ENCODE results near the gene HNF4A.
A peak's percentile ranks its signal among the peaks of the same experiment; 100 is the strongest.
"Not testable (repeated sequence)": the region's sequence is repeated elsewhere in the genome, so short reads cannot be mapped to it uniquely, and the experiment has no call there.

The HNF4A gene

DNA sequence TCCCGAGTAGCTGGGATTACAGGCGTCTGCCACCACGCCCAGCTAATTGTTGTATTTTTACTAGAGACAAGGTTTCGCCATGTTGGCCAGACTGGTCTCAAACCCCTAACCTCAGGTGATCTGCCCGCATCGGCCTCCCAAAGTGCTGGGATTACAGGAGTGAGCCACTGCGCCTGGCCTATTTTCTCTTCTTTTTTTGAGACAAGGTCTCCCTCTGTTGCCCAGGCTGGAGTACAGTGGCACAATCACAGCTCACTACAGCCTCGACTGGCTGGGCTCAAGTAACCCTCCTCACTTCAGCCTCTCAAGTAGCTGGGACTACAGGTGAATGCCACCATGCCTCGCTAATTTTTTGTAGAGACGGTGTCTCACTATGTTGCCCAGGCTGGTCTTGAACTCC is 9.6 kb upstream of the HNF4A start:
- not testable (repeated sequence) for DNase-seq

DNA sequence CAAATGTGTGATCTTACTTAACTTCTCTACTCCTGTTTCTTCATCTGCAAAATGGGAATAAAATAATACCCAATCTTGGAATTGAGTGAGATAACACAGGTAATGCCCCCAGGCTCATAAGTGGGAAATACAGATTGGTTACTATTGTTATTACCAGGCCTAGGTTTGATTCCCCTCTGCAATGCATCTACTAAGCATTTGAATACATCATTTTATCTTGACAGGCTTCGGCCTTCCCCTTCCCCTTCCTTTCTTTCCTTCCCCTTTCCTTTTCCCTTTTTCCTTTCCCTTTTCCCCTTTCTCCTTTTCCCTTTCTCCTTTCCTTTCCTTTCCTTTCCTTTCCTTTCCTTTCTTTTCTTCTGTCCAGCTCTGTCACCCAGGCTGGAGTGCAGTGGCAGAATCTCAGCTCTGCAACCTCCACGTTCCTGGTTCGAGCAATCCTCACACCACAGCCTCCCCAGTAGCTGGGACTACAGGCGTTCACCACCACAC is 7.3 kb upstream of the HNF4A start:
- DNase-seq = no peak

DNA sequence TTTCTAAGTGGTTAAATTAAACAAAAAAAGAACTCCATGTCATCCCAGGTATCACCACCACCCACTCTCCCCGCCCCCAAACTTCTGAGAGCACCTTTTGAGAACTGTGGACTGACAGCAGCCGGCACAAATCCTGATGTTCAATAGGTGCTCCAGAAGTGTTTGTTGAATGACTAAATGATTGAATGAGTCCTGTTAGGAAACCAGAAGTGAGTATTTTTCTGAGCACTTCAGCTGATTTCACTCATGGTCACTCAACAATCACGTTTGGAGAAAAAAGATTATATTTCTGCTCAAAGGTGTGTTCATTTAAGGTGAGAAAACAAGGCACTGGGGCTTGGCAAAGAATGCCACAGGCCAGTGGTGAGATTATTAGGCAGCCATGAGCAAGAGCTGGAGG is 6.2 kb upstream of the HNF4A start:
- no peak for DNase-seq

DNA sequence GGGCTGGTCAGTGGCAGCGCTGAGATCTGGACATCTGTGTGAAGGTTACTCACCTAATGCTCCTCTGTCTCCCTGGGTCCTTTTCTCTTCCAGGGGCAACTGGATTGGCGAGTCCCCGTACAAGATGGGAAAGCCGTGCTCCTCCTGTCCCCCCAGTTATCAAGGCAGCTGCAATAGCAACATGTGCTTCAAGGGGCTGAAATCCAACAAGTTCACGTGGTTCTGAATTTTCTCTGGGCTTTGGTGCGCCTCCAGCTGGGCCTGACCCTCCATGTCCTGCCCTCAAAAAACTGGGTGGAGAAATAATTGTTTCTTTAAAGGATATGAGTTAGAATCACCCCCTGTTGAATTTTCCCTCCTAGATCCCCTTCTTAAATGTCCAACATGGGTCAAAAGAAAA is 4.9 kb upstream of the HNF4A start:
- no peak for DNase-seq

DNA sequence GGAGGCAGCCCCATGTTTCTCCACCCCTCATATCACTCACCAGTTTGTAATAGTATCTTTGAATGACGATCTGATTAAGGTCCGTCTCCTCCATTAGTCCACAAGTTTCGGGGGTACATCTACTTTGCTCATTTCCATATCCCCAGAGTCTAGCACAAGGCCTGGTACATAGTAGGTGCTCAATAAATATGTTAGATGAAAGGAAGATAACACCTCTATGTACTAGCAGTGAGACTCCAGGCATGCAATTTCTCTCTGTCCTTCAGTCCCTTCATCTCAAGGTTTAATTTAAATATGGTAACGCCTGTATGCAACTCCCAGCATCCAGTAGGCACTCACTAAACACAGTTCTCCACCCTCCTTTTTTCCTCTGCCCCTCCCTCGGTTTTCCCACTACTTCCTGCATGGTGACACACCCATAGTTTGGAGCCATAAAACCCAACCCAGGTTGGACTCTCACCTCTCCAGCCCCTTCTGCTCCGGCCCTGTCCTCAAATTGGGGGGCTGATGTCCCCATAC is 461 bp upstream of the HNF4A start:
- DNase-seq = no peak

DNA sequence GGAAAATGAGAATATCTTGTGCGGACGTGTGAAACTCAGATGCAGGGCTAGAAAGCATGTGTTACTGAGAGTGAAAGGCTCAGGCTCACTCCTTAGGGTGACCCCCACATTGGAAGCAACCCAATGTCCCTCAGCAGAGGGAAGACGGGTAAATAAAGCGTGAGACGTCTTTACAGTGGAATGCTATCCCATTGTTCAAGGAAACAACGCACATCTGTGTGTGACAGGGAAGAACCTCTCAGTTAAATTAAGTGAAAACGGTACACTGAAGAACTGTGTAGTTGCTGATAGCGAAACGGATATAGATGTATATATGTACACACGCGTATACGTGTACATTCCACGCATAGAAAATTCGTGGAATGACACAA is 839 bp downstream of the HNF4A start:
- DNase-seq = no peak

DNA sequence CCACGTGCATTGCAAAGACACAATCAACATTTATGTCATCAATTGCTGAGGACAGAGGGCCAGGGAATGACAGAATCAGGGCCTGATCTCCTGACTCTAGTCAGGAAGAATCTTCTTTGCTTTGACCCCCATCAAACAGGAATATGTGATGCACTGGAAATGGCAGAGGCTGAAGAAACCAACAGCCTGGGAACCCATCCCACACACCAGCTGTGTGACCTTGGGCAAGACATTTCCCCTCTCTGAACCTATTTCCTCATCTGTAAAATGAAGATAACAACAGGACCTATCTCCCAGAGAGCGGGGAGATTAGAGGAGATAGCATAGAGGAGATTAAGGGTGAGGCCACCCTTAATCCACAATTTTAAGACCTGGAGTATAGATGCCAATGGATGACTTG is 1.5 kb downstream of the HNF4A start:
- no peak for DNase-seq

DNA sequence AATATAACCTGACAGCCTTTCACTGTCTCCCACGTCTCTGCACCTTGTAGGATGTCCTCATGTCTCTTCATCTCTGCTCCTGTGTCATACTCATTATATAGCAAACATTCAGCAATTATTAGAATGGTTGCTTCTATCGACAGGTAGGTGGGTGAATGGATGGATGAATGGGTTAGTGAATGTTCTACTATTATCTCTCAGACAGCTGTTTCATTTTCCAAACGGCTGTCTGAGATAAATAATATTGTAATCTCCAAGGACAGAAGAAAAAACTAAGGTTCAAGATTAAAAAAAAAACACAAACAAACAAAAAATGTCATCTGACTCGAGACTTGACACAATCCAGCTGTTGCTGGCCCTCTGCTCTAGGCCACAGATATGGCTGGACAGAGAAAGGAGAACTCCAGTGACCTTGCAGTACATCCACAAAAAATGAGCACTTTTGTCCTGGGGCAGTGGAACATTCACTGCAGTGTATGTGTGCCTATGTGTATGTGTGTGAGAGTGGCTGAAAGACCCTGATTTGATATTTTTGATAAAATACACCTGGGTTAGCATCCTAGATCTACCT is 2.1 kb downstream of the HNF4A start:
- no peak for DNase-seq

DNA sequence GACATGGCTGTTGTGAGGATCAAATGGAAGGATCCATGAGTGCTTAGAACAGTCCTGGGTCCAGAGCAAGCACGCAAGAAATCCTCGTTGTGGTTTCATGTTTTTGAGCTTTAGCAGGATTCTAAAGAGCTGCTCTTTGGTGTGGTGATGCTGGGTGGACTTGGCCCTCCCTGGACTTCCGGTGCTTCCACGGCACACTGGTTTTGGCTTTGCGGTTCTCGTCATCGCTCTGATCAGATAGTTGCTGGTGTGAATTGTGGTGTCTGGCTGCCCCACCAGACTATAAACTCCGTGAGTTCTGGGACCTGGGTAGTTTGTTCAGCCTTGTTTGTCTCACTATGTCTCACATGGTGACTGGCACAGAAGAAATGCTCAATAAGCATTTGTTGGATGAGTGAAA is 3.3 kb downstream of the HNF4A start:
- DNase-seq = no peak

DNA sequence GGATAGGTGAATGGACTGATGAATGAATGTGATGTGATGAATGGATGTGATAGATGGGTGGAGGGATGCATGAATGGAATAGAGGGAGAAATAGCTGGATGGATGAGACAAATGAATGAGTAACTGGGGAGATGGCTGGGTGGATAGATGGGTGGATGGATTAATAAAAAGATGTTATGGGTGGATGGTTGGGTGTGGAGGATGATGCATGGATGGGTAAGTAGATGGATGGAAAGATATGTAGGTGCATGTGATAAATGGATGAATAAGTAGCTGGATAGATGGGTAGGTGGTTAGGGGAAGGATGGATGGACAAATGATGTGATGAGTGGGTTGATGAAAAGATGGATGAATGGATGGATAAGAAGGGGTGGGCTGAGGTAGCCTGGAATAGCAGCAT is 4.7 kb downstream of the HNF4A start:
- DNase-seq = no peak

DNA sequence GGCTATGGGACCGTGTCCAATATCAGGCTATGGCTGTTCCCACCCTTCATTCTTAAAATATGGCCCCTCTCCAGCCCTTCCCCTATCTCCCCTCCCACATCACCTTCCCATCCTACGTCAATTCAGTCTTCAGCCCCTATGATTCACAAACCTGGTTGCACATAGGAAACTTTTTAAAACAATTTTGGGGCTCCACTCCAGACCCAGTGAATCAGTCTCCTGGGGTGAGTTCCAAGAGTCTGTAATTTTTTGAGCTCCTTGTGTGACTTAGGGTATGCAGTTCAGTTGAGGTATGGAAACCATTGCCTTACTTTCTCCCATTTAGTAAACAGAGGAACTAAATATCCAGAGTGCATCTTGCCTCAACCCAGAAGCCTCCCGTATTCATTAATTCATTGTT is 5.5 kb downstream of the HNF4A start:
- no peak for DNase-seq

DNA sequence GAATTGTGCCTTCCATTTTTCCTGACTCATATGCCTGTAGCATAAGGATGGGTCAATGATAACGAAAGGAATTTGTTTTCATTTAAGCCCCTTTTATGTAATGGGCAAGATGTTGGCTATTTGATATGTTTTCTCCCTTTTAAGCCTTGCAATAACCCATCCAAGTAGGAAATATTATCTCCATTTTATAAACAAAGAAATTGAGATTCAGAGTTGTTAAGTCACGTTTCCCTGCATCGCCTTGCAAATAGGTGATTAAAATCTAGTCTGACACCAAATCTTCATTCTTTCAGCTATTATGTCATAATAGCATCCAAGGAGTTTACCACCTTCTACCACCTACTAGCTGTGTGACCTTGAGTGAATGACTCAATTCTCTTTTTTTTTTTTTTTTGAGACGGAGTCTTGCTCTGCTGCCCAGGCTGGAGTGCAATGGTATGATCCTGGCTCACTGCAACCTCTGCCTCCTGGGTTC is 7.0 kb downstream of the HNF4A start:
- no peak for DNase-seq

DNA sequence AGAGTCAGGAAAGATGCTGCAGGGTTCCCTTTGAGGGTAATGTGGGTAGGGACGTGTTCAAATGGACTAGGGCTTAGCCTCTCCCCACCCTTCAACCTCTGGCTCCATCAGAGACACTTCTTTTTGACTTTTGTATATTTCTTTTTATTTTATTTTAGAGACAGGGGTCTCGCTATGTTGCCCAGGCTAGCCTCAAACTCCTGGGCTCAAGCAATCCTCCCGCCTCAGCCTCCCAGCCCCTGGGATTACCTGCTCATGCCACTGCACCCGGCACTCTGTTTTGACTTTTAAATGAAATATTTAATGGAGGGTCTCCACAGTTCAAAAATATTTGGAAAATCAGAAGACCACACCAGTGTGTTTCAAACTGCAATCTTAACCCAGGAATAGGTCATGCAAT is 8.6 kb downstream of the HNF4A start:
- no peak for DNase-seq

DNA sequence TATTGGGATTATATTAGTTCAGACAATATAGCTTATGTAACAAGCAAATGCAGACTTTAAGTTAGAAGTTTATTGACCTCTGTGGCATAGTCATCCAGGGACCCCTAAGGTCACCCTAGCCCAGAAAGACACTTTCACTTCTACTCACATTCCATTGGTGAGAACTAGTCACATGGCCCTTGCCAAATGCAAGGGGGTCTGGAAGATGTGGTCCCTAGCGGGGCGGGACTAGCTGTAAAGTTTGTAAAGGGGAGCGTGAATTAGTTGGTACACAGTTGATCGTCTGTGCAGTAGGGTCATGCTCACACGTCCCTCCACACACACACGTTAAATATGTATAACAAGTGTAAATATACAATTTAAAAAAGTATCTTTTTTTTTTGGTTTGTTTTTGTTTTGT is 9.3 kb downstream of the HNF4A start:
- DNase-seq = no peak

DNA sequence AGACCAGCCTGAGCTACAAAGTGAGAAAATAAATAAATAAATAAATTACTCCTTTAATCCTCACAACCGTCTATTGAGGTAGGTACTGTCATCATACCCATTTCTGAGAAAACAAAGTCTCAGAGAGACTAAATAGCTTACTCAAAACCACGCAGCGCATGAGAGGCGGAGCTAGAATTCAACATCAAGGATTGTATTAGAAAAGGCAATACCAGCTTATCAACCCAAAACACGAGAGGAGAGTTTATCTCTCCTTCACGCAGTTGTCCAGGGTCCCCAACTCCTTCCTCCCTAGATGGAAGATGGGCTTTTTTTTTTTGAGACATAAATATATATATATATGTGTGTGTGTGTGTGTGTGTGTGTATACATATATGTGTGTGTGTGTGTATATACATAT is 12.2 kb downstream of the HNF4A start:
- DNase-seq = no peak

DNA sequence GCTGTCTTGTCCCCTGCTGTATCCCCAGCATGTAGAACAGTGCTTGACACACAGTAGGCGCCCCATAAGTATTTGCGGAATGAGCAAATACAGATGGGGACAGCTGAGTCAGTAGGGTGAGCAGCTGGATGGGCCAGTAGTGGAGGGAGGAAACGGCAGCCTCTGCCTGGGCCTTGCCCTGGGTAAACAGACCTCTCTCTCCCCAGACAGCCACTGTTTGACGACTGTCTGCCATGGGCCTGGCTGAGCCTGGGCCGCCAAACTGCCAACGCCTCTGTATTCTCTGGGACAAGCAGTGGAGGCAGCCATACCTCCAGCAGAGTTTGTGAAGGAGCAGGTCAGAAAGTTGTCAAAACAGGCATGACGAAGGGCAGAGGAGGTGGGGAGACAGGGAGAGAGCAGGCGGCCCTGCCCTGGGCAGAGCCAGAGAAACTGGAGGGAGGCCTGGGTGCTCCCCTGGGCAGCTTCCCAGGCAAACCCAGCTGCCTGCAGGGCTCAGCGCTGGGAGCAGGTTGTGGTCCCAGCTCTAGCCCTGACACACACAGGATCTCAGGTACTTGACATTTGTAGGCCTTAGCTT is 15.2 kb downstream of the HNF4A start:
- no peak for DNase-seq

DNA sequence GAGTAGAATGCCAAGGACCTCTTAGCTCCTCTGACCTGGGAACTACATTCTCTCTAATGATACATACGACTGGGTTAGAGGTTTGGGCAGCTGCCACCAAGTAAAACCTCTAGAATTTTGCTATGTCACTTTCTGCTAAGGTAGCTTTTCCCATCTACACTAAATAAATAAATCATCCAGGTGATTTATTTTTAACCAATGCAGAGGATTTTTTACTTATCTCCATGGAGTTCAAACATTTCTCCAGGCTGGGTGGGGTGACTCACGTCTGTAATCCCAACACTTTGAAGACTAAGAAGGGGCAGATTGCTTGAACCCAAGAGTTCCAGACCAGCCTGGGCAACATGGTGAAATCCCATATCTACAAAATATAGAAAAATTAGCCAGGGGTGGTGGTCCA is 27.1 kb downstream of the HNF4A start:
- DNase-seq = no peak

DNA sequence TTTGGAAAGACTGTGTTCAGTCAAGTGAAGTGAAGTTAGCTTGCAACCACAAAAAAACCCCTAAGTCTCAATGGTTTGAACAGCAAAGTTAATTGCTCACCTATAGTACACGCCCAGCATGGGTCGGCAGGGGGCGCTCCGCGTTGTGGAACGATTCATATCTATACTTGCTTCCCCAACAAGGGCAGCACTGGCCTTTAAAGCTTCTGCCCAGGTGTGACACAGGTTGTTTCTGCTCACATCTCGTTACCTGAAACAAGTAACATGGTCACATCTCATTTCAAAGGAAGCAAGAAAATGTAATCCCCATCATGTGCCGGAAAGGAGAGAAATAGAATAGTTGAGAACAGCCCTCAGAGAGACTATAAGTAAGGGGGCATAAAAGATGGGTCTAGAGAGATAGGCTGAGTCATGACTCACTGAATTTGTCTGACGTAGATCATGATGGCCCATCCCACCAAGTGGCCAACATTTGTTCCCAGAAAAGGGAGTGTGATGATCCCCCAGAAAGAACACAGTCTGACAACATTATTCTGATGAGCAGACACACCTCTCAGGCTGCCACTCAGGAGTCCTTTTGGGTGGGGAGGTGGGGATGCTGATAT is 29.0 kb downstream of the HNF4A start:
- DNase-seq = peak; percentile 88

DNA sequence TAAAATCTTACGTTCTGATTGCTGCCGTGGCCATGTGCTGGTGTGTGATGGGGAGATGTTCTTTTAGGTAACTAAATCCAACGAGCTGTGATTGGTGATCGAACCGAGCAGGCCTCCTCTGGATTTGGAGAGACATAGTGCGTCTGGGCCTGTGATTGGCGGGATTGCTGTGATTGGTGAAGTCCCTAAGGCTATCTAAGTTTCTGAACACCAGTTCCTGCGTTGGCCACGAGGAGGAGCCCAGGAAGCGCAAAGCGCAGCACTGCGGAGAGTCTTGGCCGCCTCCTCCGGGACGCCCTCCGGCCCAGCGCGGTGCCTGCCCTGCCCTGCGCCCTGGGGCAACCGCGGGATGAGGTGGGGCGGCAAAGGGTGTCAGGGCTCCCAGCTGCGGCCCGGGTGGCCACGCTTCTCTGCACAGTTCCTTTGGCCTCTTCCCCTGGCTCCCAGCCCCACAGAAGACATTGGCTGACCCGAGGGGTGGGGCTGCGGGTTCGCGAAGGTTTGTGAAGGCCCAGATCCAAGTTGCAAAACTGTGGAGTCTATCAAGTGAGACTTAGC is 33.0 kb downstream of the HNF4A start:
- peak; percentile 64 for DNase-seq

DNA sequence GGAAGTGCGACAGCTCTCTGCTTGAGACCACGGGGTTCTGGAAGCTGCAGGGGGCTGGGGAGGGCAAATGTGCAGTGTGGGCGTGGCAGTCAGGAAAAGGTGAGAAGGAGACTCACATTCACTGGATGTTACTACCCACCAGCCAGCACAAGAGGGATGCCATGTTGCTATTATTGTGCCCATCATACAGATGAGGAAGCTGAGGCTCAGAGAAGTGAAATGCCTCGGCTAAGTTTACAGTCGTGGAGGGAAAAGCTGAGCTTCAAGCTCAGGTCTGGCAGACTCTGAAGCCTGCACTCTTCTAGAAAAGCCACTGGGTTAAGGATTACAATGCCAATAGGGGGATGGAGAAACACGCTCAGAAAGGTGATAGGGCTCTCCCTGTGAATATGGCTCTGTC is 34.4 kb downstream of the HNF4A start:
- DNase-seq = no peak

DNA sequence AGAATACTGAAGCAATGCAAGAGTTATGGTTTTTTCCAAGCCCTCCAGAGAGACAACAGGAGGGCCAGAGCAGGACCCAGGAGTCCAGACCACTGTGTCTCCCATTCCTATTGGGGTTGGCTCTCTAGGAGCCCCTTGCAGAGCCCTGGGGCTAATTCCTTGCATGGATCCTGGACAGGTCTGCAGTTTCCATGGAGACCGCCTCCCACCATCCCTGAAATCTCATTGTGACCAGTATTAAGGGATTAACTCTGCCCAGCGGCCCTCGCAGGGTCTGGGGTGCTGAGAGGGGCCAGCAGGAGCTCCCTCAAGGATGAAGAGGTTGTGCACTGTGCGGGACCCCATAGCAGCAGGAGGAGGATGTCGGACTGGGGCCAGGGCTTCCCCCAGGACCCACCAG is 34.8 kb downstream of the HNF4A start:
- DNase-seq = no peak

DNA sequence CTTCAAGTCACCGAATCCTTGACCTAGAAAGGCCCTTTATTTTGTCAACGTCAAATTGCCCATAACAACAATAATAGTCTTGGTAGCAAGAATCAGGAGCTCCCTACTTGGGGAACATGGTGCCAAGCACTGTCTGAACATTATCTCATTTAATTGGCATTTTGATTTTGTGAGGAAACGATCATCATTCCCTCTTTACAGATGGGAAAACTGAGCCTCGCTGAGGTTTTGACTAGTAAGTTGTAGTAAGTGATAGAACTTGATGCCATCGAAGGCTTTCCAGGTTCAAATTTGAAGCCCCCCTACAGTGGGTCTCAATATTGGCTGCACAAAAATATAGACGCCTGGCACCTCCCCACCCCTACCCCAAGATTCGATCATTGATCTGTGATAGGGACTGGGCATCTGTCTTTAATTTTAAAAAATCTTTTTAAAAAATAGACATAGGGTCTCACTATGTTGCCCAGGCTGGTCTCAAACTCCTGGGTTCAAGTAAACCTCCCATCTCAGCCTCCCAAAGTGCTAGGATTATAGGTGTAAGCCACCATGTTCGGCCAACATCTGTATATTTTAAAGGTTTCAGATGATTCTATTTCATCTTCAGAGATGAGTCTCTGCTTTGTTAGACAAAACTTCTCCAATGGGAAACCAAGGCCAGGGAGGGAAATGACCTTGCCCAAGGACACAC is 36.7 kb downstream of the HNF4A start:
- DNase-seq = no peak

DNA sequence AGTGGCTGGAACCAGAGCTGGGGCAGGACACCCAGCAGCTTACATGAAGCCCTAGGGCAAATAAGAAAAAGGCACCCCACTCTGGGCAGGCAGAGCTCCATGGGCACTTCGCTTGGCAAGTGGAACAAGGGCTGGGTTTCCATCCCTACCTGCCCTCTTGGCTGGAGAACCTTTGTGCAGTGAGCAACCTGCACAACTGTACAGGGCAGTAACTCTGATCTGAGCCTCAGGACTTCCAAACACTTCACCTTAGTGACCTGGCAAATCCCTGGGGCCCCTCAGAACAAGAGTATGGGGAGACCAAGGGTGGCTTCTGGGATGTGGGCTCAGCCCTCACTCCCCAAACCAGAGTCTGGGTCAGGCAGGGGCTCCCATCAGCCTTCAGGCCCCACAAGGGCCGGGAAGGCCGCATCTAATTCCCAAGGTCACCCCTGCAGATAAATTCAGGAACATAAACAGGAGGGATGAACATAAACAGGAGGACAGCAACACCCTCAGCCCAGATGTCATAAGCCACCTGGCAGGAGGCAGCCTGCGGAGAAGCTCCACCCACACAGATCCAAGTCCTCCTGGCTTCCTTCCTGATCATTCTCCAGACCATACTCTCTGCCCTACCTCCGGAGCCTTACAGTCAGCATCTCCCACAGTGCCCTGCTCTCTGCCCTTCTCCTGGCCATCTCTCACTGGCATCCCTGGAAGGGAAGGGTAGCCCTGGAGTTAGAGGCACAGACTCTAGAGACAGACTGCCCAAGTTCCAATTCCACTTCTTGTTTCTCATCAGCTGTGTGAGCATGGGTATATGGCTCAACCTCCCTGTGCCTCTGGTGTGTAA is 37.5 kb downstream of the HNF4A start:
- DNase-seq = no peak

Data from stimulated activated CD4-positive, alpha-beta T cell treated with anti-CD3 and anti-CD28 coated beads, Interleukin-12 subunit alpha, Interleukin-12 subunit beta, amount 100 ng/mL, for 4 hours (primary cell).